Measurements from ENCODE around the gene SND1.

Gene SND1

GRCh38 chr7:127870231-127870907 is 218.4 kb downstream of the SND1 start:
- Histone ChIP-seq H3K9me3 (ENCODE audit: low read length) (no peaks in the 10 kb centered on the region), H3K36me3 (ENCODE audit: insufficient read depth, low read length) (no peaks in the 10 kb centered on the region), H3K4me3 (ENCODE audit: low read depth in 1 of 2, low read length in 2 of 2) (no peak overlapping the region), H3K4me1 (ENCODE audit: insufficient read depth, low read length) (peaks cover 5% of the 10 kb centered on the region), H3K27ac (ENCODE audit: low read depth, low read length) (no peak overlapping the region), H3K9ac (ENCODE audit: low read length) (no peak overlapping the region), H3K27me3 (ENCODE audit: control insufficient read depth in 1 of 2, insufficient read depth in 2 of 2, low read length in 2 of 2) (no peaks in the 10 kb centered on the region)

- Histone ChIP-seq H3K9ac (ENCODE audit: low read length) (no peak overlapping the region), H3K4me1 (ENCODE audit: insufficient read depth, low read length) (peaks cover 8% of the 10 kb centered on the region), H3K4me3 (ENCODE audit: low read depth in 1 of 2, low read length in 2 of 2) (no peak overlapping the region), H3K27me3 (ENCODE audit: control insufficient read depth in 1 of 2, insufficient read depth in 2 of 2, low read length in 2 of 2) (no peaks in the 10 kb centered on the region), H3K27ac (ENCODE audit: low read depth, low read length) (no peak overlapping the region), H3K9me3 (ENCODE audit: low read length) (no peaks in the 10 kb centered on the region), H3K36me3 (ENCODE audit: insufficient read depth, low read length) (no peaks in the 10 kb centered on the region)
Observed at GRCh38 chr7:127871226-127871625, 219.2 kb downstream of the SND1 start.

GRCh38 chr7:127872122-127872521 is 220.1 kb downstream of the SND1 start:
- no peak overlapping the region for H3K9ac ChIP-seq (ENCODE audit: low read length)
- H3K9me3 ChIP-seq (ENCODE audit: low read length) = no peaks in the 10 kb centered on the region
- H3K36me3 ChIP-seq (ENCODE audit: insufficient read depth, low read length) = no peaks in the 10 kb centered on the region
- H3K4me1 ChIP-seq (ENCODE audit: insufficient read depth, low read length) = peaks cover 8% of the 10 kb centered on the region
- no peak overlapping the region for H3K27ac ChIP-seq (ENCODE audit: low read depth, low read length)
- no peak overlapping the region for H3K4me3 ChIP-seq (ENCODE audit: low read depth in 1 of 2, low read length in 2 of 2)
- H3K27me3 ChIP-seq (ENCODE audit: control insufficient read depth in 1 of 2, insufficient read depth in 2 of 2, low read length in 2 of 2) = no peaks in the 10 kb centered on the region

- Histone ChIP-seq H3K9ac (ENCODE audit: low read length) (no peak overlapping the region), H3K27ac (ENCODE audit: low read depth, low read length) (no peak overlapping the region), H3K27me3 (ENCODE audit: control insufficient read depth in 1 of 2, insufficient read depth in 2 of 2, low read length in 2 of 2) (no peaks in the 10 kb centered on the region), H3K36me3 (ENCODE audit: insufficient read depth, low read length) (no peaks in the 10 kb centered on the region), H3K9me3 (ENCODE audit: low read length) (no peaks in the 10 kb centered on the region), H3K4me1 (ENCODE audit: insufficient read depth, low read length) (peaks cover 8% of the 10 kb centered on the region), H3K4me3 (ENCODE audit: low read depth in 1 of 2, low read length in 2 of 2) (no peak overlapping the region)
Observed at GRCh38 chr7:127873151-127873550, 221.2 kb downstream of the SND1 start.

- H3K9me3 ChIP-seq (ENCODE audit: low read length) = no peaks in the 10 kb centered on the region
- no peaks in the 10 kb centered on the region for H3K36me3 ChIP-seq (ENCODE audit: insufficient read depth, low read length)
- peaks cover 8% of the 10 kb centered on the region for H3K4me1 ChIP-seq (ENCODE audit: insufficient read depth, low read length)
- no peak overlapping the region for H3K27ac ChIP-seq (ENCODE audit: low read depth, low read length)
- no peak overlapping the region for H3K4me3 ChIP-seq (ENCODE audit: low read depth in 1 of 2, low read length in 2 of 2)
- no peak overlapping the region for H3K9ac ChIP-seq (ENCODE audit: low read length)
- H3K27me3 ChIP-seq (ENCODE audit: control insufficient read depth in 1 of 2, insufficient read depth in 2 of 2, low read length in 2 of 2) = no peaks in the 10 kb centered on the region
Observed at GRCh38 chr7:127873715-127874636, 222.0 kb downstream of the SND1 start.

- no peaks in the 10 kb centered on the region for H3K9me3 ChIP-seq (ENCODE audit: low read length)
- H3K36me3 ChIP-seq (ENCODE audit: insufficient read depth, low read length) = no peaks in the 10 kb centered on the region
- H3K4me1 ChIP-seq (ENCODE audit: insufficient read depth, low read length) = peaks cover 8% of the 10 kb centered on the region
- H3K4me3 ChIP-seq (ENCODE audit: low read depth in 1 of 2, low read length in 2 of 2) = no peak overlapping the region
- no peak overlapping the region for H3K27ac ChIP-seq (ENCODE audit: low read depth, low read length)
- no peak overlapping the region for H3K9ac ChIP-seq (ENCODE audit: low read length)
- H3K27me3 ChIP-seq (ENCODE audit: control insufficient read depth in 1 of 2, insufficient read depth in 2 of 2, low read length in 2 of 2) = no peaks in the 10 kb centered on the region
Observed at GRCh38 chr7:127874951-127875608, 223.1 kb downstream of the SND1 start.

- Histone ChIP-seq H3K9me3 (ENCODE audit: low read length) (no peaks in the 10 kb centered on the region), H3K4me3 (ENCODE audit: low read depth in 1 of 2, low read length in 2 of 2) (no peak overlapping the region), H3K27ac (ENCODE audit: low read depth, low read length) (no peak overlapping the region), H3K36me3 (ENCODE audit: insufficient read depth, low read length) (no peaks in the 10 kb centered on the region), H3K4me1 (ENCODE audit: insufficient read depth, low read length) (peaks cover 8% of the 10 kb centered on the region), H3K27me3 (ENCODE audit: control insufficient read depth in 1 of 2, insufficient read depth in 2 of 2, low read length in 2 of 2) (no peaks in the 10 kb centered on the region), H3K9ac (ENCODE audit: low read length) (no peak overlapping the region)
Observed at GRCh38 chr7:127876393-127876792, 224.4 kb downstream of the SND1 start.

GRCh38 chr7:127877951-127878350 is 226.0 kb downstream of the SND1 start:
- H3K9ac ChIP-seq (ENCODE audit: low read length) = no peak overlapping the region
- H3K4me1 ChIP-seq (ENCODE audit: insufficient read depth, low read length) = peaks cover 8% of the 10 kb centered on the region
- no peaks in the 10 kb centered on the region for H3K36me3 ChIP-seq (ENCODE audit: insufficient read depth, low read length)
- no peaks in the 10 kb centered on the region for H3K9me3 ChIP-seq (ENCODE audit: low read length)
- no peak overlapping the region for H3K27ac ChIP-seq (ENCODE audit: low read depth, low read length)
- no peak overlapping the region for H3K4me3 ChIP-seq (ENCODE audit: low read depth in 1 of 2, low read length in 2 of 2)
- H3K27me3 ChIP-seq (ENCODE audit: control insufficient read depth in 1 of 2, insufficient read depth in 2 of 2, low read length in 2 of 2) = no peaks in the 10 kb centered on the region

GRCh38 chr7:127878791-127879190 is 226.8 kb downstream of the SND1 start:
- H3K36me3 ChIP-seq (ENCODE audit: insufficient read depth, low read length) = no peaks in the 10 kb centered on the region
- no peak overlapping the region for H3K27ac ChIP-seq (ENCODE audit: low read depth, low read length)
- no peaks in the 10 kb centered on the region for H3K27me3 ChIP-seq (ENCODE audit: control insufficient read depth in 1 of 2, insufficient read depth in 2 of 2, low read length in 2 of 2)
- no peaks in the 10 kb centered on the region for H3K9me3 ChIP-seq (ENCODE audit: low read length)
- H3K4me3 ChIP-seq (ENCODE audit: low read depth in 1 of 2, low read length in 2 of 2) = no peak overlapping the region
- H3K9ac ChIP-seq (ENCODE audit: low read length) = no peak overlapping the region
- peaks cover 8% of the 10 kb centered on the region for H3K4me1 ChIP-seq (ENCODE audit: insufficient read depth, low read length)

- no peaks in the 10 kb centered on the region for H3K27me3 ChIP-seq (ENCODE audit: control insufficient read depth in 1 of 2, insufficient read depth in 2 of 2, low read length in 2 of 2)
- no peaks in the 10 kb centered on the region for H3K9me3 ChIP-seq (ENCODE audit: low read length)
- H3K27ac ChIP-seq (ENCODE audit: low read depth, low read length) = no peak overlapping the region
- H3K4me3 ChIP-seq (ENCODE audit: low read depth in 1 of 2, low read length in 2 of 2) = no peak overlapping the region
- H3K4me1 ChIP-seq (ENCODE audit: insufficient read depth, low read length) = peaks cover 8% of the 10 kb centered on the region
- no peaks in the 10 kb centered on the region for H3K36me3 ChIP-seq (ENCODE audit: insufficient read depth, low read length)
- no peak overlapping the region for H3K9ac ChIP-seq (ENCODE audit: low read length)
Observed at GRCh38 chr7:127879436-127879835, 227.4 kb downstream of the SND1 start.

- H3K27ac ChIP-seq (ENCODE audit: low read depth, low read length) = no peak overlapping the region
- no peaks in the 10 kb centered on the region for H3K36me3 ChIP-seq (ENCODE audit: insufficient read depth, low read length)
Observed at GRCh38 chr7:127879942-127880341, 227.9 kb downstream of the SND1 start.

More at GRCh38 chr7:127879942-127880341, 227.9 kb downstream of the SND1 start:
- no peak overlapping the region for H3K9ac ChIP-seq (ENCODE audit: low read length)
- no peaks in the 10 kb centered on the region for H3K9me3 ChIP-seq (ENCODE audit: low read length)
- peaks cover 7% of the 10 kb centered on the region for H3K4me1 ChIP-seq (ENCODE audit: insufficient read depth, low read length)
- H3K4me3 ChIP-seq (ENCODE audit: low read depth in 1 of 2, low read length in 2 of 2) = no peak overlapping the region
- H3K27me3 ChIP-seq (ENCODE audit: control insufficient read depth in 1 of 2, insufficient read depth in 2 of 2, low read length in 2 of 2) = no peaks in the 10 kb centered on the region

Measured in muscle layer of colon (tissue), 2 donors.